Activated T-helper 17 cell treated with anti-CD3 and anti-CD28 coated beads, Interleukin-2, amount 50 U/mL, for 72 hours (primary cell): ENCODE measurements around the gene CIBAR2. TPM values are rescaled to one million over a fixed set of nuclear protein-coding genes. Genes with fewer than 3 reads are reported as not detected.

Experiments used
- ATAC-seq: fragments of 150-1000 bp; cut with Tn5 transposase; replicated peaks from 2 replicates; pipeline ENCODE4 v1.10.0; 2021; ENCODE audit warnings: mild to moderate bottlenecking, moderate library complexity
- H3K27ac Mint-ChIP-seq: one replicate; pipeline ENCODE4 v1.8.0; 2022; ENCODE audit warnings: mixed read lengths
- H3K27me3 Mint-ChIP-seq: one replicate; pipeline ENCODE4 v1.8.0; 2022; ENCODE audit warnings: mixed read lengths
- H3K36me3 Mint-ChIP-seq: one replicate; pipeline ENCODE4 v1.8.0; 2022; ENCODE audit warnings: low read depth, mild to moderate bottlenecking, mixed read lengths
- H3K4me1 Mint-ChIP-seq: one replicate; pipeline ENCODE4 v1.8.0; 2022; ENCODE audit warnings: mixed read lengths
- H3K4me3 Mint-ChIP-seq: one replicate; pipeline ENCODE4 v1.8.0; 2022; ENCODE audit warnings: mild to moderate bottlenecking, mixed read lengths
- H3K9me3 Mint-ChIP-seq: one replicate; pipeline ENCODE4 v1.8.0; 2022; ENCODE audit warnings: mixed read lengths
- total RNA-seq, 2 donors: library from RNA; stranded (reverse); gene quantifications; one replicate each; pipeline ENCODE4 v1.2.3, GENCODE V29; 2022

CIBAR2 gene
- total RNA-seq = under 1 TPM in 1 of 2 donors, not detected in 1; 0.34 TPM

- Mint-ChIP-seq H3K9me3 (no peaks in the 10 kb centered on the region), H3K27ac (no peak within 1 kb of the TSS), H3K27me3 (no peaks in the 10 kb centered on the region), H3K36me3 (no peaks in the 10 kb centered on the region), H3K4me3 (no peak within 1 kb of the TSS), H3K4me1 (peaks cover 5% of the 10 kb centered on the region)
- ATAC-seq = no peak
Observed at GRCh38 chr16:85112364-85112763, at the start of gene CIBAR2. Gene CIBAR2, minus strand, starts transcription at chr16:85112472. Its CDS starts 120 bp downstream, at chr16:85112352.

- Mint-ChIP-seq H3K27me3 (peaks cover 8% of the 10 kb centered on the region), H3K4me3 (no peak overlapping the region), H3K36me3 (no peaks in the 10 kb centered on the region), H3K9me3 (no peaks in the 10 kb centered on the region), H3K4me1 (peaks cover 16% of the 10 kb centered on the region), H3K27ac (no peak overlapping the region)
- ATAC-seq = no peak
Observed at GRCh38 chr16:85159179-85159980, 47.1 kb upstream of the CIBAR2 start.

GRCh38 chr16:85158743-85159178, 46.5 kb upstream of the CIBAR2 start:
- no peak overlapping the region for H3K27ac Mint-ChIP-seq
- ATAC-seq = no peak

GRCh38 chr16:85157813-85158742, 45.8 kb upstream of the CIBAR2 start:
- Mint-ChIP-seq H3K9me3 (no peaks in the 10 kb centered on the region), H3K36me3 (no peaks in the 10 kb centered on the region), H3K27me3 (peaks cover 8% of the 10 kb centered on the region), H3K4me1 (peaks cover 16% of the 10 kb centered on the region), H3K4me3 (peak overlapping the region; percentile 60), H3K27ac (peak overlapping the region; percentile 83)
- ATAC-seq = peak; percentile 40

More at GRCh38 chr16:85158743-85159178, 46.5 kb upstream of the CIBAR2 start:
- Mint-ChIP-seq H3K27me3 (peaks cover 8% of the 10 kb centered on the region), H3K4me1 (peaks cover 16% of the 10 kb centered on the region), H3K36me3 (no peaks in the 10 kb centered on the region), H3K4me3 (no peak overlapping the region), H3K9me3 (no peaks in the 10 kb centered on the region)

GRCh38 chr16:85157372-85157771, 45.1 kb upstream of the CIBAR2 start:
- ATAC-seq = no peak
- Mint-ChIP-seq H3K27ac (peak overlapping the region; percentile 83), H3K36me3 (no peaks in the 10 kb centered on the region), H3K27me3 (peaks cover 8% of the 10 kb centered on the region), H3K4me3 (peak overlapping the region; percentile 60), H3K9me3 (no peaks in the 10 kb centered on the region), H3K4me1 (peaks cover 16% of the 10 kb centered on the region)

GRCh38 chr16:85156869-85157268, 44.6 kb upstream of the CIBAR2 start:
- no peak for ATAC-seq
- Mint-ChIP-seq H3K4me1 (peaks cover 16% of the 10 kb centered on the region), H3K4me3 (no peak overlapping the region), H3K27me3 (peaks cover 8% of the 10 kb centered on the region), H3K9me3 (no peaks in the 10 kb centered on the region), H3K27ac (no peak overlapping the region), H3K36me3 (no peaks in the 10 kb centered on the region)

GRCh38 chr16:85156440-85156839, 44.2 kb upstream of the CIBAR2 start:
- peaks cover 8% of the 10 kb centered on the region for H3K27me3 Mint-ChIP-seq
- no peaks in the 10 kb centered on the region for H3K36me3 Mint-ChIP-seq
- H3K4me1 Mint-ChIP-seq = peaks cover 16% of the 10 kb centered on the region
- no peak for ATAC-seq
- no peak overlapping the region for H3K27ac Mint-ChIP-seq
- no peak overlapping the region for H3K4me3 Mint-ChIP-seq
- H3K9me3 Mint-ChIP-seq = no peaks in the 10 kb centered on the region

- ATAC-seq = no peak
- no peaks in the 10 kb centered on the region for H3K9me3 Mint-ChIP-seq
- H3K4me3 Mint-ChIP-seq = no peak overlapping the region
- no peak overlapping the region for H3K27ac Mint-ChIP-seq
- peaks cover 15% of the 10 kb centered on the region for H3K27me3 Mint-ChIP-seq
- no peaks in the 10 kb centered on the region for H3K36me3 Mint-ChIP-seq
- peaks cover 23% of the 10 kb centered on the region for H3K4me1 Mint-ChIP-seq
Observed at GRCh38 chr16:85153656-85154091, 41.4 kb upstream of the CIBAR2 start.

GRCh38 chr16:85153046-85153445, 40.8 kb upstream of the CIBAR2 start:
- Mint-ChIP-seq H3K27me3 (peaks cover 14% of the 10 kb centered on the region), H3K9me3 (no peaks in the 10 kb centered on the region), H3K4me1 (peaks cover 21% of the 10 kb centered on the region), H3K36me3 (no peaks in the 10 kb centered on the region), H3K27ac (no peak overlapping the region), H3K4me3 (no peak overlapping the region)
- no peak for ATAC-seq

GRCh38 chr16:85152414-85153030, 40.2 kb upstream of the CIBAR2 start:
- H3K36me3 Mint-ChIP-seq = no peaks in the 10 kb centered on the region
- no peak for ATAC-seq
- H3K27ac Mint-ChIP-seq = no peak overlapping the region
- H3K4me3 Mint-ChIP-seq = no peak overlapping the region
- no peaks in the 10 kb centered on the region for H3K9me3 Mint-ChIP-seq
- H3K4me1 Mint-ChIP-seq = peaks cover 16% of the 10 kb centered on the region
- peaks cover 11% of the 10 kb centered on the region for H3K27me3 Mint-ChIP-seq

GRCh38 chr16:85151603-85152413, 39.5 kb upstream of the CIBAR2 start:
- ATAC-seq = no peak
- Mint-ChIP-seq H3K4me1 (peaks cover 10% of the 10 kb centered on the region), H3K27ac (no peak overlapping the region), H3K36me3 (no peaks in the 10 kb centered on the region), H3K4me3 (no peak overlapping the region), H3K9me3 (no peaks in the 10 kb centered on the region), H3K27me3 (peaks cover 8% of the 10 kb centered on the region)

GRCh38 chr16:85151079-85151602, 38.9 kb upstream of the CIBAR2 start:
- H3K27ac Mint-ChIP-seq = peak overlapping the region; percentile 5
- no peak for ATAC-seq
- no peaks in the 10 kb centered on the region for H3K9me3 Mint-ChIP-seq
- no peaks in the 10 kb centered on the region for H3K36me3 Mint-ChIP-seq
- no peak overlapping the region for H3K4me3 Mint-ChIP-seq
- peaks cover 8% of the 10 kb centered on the region for H3K4me1 Mint-ChIP-seq
- peaks cover 7% of the 10 kb centered on the region for H3K27me3 Mint-ChIP-seq

GRCh38 chr16:85150331-85150940, 38.2 kb upstream of the CIBAR2 start:
- H3K36me3 Mint-ChIP-seq = no peaks in the 10 kb centered on the region
- no peak overlapping the region for H3K4me3 Mint-ChIP-seq
- H3K9me3 Mint-ChIP-seq = no peaks in the 10 kb centered on the region
- ATAC-seq = no peak
- peaks cover 7% of the 10 kb centered on the region for H3K27me3 Mint-ChIP-seq
- H3K4me1 Mint-ChIP-seq = peaks cover 8% of the 10 kb centered on the region
- no peak overlapping the region for H3K27ac Mint-ChIP-seq
